GM18508 (cell line): ENCODE results near the gene C19orf47.
"Not testable (repeated sequence)": the region's sequence is repeated elsewhere in the genome, so short reads cannot be mapped to it uniquely, and the experiment has no call there.

Experiments
- ATAC-seq: cut with Tn5 transposase; IDR thresholded peaks from one replicate; pipeline ENCODE4 v1.9.1; 2021; ENCODE audit warnings: moderate number of reproducible peaks; ENCODE audit not compliant: insufficient read depth, unreplicated experiment

C19orf47 gene

DNA sequence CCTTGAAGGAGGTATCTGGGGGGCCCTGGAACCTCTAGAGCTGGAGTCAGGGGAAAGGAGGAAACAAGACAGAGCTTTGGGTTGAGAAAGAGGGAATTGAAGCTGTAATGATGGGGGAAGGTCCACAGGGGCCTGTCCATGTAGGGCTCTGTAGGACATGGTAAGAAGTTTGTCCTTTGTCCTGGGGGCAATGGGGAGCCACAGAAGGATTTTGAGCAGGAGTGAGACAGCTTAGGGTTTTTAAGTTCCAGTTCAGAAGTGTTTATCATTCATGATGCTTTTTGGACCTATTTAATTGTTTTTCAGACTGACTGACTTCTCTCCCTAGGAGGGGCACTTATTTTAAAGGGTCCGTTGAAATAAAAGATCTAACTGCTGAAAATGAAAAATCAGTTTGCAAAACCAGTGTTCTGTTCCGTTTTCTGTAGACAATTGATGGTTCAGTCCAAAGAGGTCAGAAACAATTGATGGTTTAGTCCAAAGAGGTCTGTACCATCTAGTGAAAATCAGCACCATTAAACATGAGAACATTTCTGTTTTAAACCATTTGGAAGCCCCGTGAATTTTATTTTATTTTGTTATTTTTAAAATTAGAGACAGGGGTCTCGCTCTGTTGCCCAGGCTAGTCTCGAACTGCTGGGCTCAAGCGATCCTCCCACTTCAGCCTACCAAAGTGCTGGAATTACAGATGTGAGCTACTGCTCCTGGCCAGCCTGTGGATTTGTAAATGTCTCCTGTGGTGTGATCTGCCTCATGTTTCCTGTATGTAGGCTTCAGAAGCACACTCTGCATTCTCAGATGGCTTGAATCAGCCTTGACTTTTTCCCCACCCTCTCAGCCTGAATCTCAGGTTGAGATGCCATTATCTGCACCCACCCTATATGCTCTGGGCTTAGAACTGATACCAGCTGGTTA lies 8.7 kb upstream of the C19orf47 start:
- ATAC-seq = no peak

DNA sequence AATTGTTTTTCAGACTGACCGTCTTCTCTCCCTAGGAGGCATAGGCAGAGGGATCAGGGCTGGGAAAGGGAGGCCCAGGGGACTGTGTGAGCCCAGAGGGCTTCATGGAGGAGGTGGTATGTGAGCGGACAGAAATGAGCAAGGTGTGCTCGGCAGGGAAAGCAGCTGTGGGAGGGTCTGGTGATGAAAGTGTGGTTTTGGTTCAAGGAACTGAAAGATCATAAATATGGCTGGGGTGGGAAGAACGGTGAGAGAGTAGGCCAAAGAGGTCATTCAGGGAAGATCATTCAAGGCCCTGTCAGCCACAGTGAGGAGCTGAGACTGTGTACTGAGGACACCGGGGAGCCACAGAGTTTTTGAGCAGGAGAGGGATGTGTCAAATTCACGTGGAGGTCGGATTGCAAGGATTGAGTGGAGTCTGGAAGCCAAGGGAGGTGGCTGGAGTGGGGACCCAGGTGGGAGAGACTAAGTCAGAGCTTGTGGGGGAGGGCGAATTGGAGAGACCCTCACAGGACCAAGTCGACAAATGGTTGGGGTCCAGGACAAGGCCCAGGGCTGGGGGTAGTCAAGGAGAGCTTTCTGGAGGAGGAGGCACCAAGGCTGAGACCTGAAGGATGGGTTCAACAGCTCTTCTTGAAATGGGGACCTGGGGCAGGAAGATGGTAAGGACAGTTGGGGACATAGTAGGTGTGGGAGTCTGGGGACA lies 7.9 kb upstream of the C19orf47 start:
- ATAC-seq = no peak

DNA sequence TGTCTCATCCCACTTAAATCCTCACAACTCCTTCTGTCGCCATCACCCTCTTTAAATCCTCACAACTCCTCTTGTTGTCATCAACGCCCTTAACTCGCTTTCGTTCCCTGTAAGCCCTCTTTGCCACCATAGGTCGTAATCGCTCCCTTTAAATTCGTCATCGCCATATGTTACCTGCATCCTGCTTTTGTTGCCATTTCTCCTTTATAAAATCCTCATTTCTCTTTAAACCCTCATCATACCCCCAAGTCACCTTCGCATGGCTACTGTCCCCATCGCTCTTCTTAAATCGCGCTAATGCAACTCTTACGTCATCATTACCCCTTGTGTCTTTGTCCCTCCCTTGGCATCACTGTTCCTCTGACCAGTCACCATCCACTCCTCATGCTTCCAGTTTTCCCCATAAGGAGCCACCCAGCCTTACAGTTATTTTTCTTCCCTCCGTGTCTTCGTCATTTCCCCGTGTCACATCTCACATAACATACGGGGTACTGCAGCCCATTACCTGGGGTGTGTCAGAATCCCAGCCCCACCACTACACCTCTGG lies 837 bp upstream of the C19orf47 start:
- ATAC-seq = no peak

DNA sequence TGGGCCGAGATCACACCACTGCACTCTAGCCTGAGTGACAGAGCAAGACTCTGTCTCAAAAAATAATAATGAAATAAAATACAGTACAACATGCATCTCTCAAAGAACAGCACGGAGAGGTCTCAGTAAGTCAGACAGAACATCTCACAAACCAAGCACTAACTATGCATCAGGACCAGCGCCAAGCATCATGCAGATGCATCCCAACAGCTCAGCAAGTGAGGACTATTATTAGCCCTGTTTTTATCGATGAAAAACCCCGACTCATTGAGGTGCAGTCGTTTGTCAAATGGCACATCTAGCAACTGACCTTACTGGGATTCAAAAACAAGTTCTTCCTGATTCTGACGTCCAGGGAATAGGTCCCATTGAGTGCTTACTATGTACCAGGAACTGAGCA lies 3.8 kb downstream of the C19orf47 start:
- ATAC-seq = no peak

DNA sequence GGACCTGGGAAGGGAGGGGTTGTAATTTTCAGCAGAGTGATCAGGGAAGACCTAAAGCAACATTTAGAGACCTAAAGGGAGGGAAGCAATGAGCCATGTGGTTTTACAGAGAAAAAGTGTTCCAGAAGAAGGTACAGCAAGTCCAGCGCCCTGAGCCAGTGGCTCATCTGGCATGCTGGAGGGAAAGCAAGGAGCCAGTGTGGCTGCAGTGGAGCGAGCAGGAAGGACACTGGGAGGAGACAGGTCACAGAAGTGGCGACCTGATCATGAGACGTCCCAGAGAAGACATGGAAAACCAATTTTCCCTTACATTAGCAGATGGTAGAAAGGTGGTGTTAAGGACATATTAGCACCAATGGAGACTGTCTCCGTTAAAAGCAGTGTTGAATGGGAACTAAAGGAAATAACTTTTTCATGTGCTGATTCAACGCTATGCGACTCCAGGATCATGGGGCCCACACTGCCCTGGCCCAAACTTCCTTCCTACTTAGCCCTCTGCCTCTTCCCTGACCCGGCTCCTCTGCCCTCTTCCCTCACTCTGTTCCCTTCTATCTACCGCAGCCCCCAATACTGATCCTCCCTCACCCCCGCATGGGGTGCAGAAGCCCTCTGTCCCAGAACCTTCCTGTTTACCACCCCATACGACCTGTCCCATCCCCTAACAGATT lies 5.4 kb downstream of the C19orf47 start:
- ATAC-seq = no peak

DNA sequence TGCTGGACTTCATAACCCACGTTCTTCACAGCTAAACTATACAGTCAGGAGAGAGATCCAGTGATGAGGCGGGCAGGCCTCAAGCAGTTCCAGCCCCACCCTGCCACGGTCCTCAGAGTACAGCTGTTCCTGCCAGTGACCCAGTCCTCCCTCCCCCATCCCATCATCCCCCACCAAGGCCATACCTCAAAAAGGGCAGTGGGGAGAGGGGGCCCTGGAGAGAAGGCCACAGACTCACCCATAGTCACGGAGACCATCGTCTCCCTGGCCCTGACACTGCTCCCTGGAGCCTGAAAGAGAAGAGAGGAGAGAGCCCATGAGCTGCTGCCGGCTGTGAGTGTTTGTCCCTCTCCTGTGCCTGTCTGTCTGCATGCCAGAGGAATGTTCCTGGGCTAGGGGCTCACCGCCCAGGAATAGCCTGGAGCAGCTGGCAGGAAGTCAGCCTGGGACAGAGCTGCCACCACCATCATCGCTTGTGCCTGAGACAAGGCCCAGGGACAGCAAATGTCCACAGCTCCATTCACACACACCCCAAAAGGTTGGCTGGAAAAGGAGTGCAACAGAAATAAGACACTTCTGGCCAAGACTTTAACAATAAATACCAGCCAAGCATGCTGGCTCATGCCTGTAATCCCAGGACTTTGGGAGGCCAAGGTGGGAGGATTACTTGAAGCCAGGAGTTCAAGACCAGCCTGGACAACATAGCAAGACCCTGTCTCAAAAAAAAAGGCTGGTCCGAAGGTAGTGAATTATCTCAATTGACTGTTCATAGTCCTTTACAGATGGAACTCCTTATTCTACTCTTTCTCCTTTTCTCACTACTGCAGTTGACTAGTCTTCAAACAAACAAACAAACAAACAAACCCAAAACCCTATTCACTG lies 6.4 kb downstream of the C19orf47 start:
- no peak for ATAC-seq

DNA sequence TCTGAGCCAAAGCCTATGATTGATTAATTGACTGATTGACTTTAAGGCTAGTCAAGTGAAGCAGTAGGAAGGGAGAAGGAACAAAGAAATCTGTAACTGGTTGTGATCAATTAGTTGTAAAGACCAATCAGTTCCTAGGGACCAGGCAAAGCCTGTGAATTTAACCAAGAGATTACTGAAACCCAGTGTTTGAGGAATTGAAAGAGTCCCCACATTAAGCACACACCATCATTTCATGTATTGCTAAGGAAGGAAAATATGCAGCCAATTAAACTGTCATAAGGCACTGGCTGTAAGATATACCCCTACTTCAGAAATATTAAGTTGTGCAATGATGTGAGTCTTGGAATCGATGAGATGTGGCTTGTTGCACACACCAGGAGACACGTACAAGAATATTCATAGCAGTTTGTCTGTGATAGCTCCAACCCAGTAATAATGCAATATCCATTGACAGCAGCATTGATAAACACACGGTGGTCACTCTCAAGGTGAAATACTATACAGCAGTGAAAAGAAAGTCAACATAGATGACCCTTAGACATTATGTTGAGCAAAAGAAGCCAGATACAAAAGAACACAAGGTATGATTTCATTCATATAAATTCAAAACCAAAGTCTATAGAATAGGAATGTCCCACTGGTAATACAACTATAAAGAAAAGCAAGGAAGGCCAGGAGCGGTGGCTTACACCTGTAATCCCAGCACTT lies 9.0 kb downstream of the C19orf47 start:
- no peak for ATAC-seq

DNA sequence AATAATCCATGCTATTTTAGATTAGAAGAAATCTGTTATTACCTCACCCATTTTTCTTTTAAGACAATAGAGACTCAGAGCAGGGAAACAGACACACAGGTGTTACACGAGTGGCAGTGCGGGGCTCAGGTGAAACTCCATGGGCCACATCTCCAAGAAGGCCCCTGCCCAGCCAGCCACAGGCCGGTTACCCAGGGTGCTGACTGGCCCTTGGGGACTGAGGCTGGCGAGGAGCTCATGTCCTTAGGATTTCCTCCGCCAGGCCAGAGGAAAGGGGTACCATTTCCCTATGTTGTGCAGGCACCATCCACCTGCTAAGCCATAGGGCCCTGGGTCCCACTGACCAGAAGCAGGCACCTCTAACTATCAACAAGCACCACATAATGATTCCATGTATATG lies 10.6 kb downstream of the C19orf47 start:
- ATAC-seq = no peak

DNA sequence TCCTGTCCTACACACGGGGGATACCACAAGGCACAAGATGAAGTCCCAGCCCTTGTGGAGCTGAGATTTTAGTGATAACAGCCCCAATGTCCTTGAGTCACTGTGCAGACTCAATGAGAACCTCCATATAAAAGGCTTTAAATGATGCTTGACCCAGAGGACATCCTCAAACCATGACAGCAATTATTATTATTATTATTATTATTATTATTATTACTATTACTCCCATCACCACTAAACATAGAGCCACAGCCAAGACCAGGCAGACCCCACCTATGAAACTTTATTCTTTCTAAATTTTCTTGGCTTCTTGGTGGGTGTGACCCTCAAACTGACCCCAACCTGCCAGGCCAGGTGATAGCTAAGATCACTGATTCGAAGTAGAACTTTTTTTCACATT lies 11.1 kb downstream of the C19orf47 start:
- no peak for ATAC-seq

DNA sequence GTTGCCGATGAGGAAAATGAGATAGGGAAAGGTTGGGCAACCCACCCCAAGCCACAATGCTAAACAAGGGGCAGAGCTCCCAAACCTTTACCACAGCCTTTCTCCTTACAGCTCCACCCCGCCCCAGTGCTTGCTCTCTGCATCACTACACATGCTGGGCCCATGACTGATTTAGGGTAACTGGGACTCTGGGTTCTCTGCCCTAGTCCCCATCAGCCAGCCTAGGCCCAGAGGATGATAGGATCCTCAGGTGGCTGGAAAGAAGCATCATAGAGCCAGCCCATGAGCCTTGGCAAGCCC lies 11.6 kb downstream of the C19orf47 start:
- no peak for ATAC-seq

DNA sequence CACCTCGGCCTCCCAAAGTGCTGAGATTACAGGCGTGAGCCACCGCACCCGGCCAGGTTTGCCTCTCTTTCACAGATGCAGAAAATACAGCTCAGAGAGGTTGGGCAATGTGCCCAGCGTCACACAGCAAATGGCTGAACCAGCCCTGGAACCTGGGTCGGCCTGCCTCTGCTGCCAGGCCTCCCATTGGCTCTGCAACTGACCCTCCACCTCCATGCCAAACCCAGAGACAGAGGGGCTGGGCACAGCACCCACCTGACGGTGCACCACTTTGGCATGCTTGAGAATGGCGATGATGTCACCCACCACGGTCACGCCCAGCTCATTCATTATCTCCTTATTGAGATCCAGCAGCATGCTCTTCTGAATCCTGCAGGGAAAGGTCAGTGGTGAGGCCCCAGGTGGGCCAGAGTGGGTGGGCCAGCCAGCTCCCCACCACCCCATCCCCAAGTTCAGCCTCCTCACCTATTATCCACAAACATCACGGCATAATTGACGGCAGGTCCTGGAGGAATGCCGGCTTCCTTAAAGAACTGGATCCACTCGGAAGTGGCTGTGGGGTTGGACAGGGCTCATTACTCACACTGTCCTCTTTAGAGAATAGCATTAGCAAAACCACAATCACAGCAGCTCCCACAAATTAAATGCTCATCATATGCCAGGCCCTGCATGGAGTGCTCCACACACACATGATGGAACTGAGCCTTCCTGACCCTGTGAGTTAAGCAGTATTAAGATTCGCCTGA lies 12.2 kb downstream of the C19orf47 start:
- ATAC-seq = no peak

DNA sequence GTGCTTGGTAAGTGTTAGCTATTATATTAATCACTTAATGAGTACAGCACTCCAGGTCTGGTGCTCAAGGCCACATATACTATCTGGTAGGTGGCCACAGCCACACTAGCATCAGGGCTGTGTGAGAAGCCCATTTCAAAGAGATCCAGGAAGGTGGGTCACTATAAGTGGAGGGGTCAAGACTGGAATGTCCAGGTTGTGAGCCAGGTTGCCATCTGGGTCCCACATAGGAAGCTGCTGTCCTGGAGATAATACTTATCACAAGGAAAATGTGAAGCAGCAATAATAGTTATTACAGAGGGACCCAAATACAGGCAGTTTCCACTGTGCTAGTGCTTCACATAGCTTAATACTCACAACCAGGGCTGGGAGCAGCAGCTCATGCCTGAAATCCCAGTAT lies 13.1 kb downstream of the C19orf47 start:
- no peak for ATAC-seq

DNA sequence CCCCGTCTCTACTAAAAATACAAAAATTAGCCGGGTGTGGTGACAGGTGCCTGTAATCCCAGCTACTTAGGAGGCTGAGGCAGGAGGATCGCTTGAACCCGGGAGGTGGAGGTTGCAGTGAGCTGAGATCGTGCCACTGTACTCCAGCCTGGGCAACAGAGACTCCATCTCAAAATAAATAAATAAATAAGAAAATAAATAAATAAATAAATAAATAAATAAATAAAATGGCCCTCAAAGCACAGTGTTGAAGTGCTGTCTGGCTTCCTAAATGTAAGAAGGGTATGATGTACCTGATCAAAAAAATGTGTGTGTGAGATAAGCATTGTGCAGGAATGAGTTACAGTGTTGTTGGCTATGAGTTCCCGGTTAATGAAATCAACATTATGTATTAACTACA lies 15.1 kb downstream of the C19orf47 start:
- ATAC-seq = not testable (repeated sequence)

DNA sequence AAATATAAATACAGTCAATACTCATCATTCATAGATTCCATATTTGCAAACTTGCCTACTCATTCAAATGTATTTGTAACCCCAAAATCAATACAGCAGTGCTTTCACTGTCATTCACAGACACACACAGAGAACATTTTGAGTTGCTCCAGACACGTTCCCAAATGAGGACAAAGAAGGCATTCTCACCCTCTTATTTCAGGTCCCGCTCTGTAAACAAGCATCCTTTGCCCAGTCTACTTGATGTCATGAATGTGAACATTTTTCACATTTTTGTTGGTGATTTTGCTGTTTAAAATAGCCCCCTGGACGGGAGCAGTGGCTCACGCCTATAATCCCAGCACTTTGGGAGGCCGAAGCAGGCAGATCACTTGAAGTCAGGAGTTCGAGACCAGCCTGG lies 15.5 kb downstream of the C19orf47 start:
- no peak for ATAC-seq

DNA sequence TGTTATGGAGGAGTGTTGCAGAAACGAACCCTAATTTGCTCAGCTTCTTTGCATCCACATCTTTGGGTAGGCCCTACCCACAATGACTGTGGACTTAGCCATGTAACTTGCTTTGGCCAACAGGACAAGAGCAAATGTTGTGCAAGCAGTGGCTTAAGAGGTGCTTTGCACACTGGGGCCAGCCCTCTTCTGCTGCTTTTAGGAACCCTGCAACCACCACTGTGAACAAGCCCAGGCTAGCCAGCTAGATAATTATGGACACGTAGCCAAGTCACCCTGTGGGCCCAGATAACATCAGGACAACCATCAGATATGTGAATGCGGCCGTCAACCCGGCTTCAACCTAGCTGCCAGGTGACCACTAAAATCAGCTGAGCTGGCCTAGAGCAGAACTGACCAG lies 17.1 kb downstream of the C19orf47 start:
- no peak for ATAC-seq

DNA sequence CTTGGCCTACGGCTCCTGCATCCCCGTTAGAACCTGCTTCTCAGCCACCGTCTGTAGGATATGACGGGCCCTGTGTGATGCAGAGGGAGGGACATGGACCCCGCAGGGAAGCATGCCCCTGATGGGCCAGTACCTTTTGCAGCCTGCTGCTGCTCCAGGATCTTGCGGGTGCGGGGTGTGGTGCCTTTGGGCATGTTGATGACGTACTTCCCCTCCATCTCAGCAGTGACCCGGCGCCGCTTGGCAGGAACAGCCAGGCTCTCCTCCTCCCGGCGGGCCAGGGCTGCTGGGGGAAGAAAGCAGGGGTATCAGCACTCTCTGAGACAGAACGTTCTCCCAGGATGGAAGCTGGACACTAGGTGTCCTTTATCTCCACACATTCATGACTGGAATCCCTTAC lies 22.0 kb downstream of the C19orf47 start:
- ATAC-seq = no peak

DNA sequence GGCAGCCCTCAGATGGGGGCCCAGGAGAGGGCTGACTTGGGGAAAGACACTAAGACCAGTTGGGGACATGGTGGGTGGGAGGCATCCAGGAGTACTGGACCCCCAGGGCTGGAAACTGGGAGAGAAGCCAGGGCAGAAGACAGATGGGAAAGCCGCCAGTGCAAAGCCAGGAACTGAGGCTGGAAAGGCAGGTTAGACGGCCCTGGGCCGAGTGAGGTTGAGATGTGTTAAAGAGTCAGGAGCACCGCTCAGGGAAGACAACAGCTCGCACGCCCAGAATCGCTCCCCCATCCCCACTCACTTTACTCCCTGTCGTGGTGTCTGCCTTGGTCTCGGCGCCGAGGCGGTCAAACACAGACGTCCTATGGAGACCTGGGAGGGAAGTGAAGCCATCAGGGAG lies 24.5 kb downstream of the C19orf47 start:
- no peak for ATAC-seq

DNA sequence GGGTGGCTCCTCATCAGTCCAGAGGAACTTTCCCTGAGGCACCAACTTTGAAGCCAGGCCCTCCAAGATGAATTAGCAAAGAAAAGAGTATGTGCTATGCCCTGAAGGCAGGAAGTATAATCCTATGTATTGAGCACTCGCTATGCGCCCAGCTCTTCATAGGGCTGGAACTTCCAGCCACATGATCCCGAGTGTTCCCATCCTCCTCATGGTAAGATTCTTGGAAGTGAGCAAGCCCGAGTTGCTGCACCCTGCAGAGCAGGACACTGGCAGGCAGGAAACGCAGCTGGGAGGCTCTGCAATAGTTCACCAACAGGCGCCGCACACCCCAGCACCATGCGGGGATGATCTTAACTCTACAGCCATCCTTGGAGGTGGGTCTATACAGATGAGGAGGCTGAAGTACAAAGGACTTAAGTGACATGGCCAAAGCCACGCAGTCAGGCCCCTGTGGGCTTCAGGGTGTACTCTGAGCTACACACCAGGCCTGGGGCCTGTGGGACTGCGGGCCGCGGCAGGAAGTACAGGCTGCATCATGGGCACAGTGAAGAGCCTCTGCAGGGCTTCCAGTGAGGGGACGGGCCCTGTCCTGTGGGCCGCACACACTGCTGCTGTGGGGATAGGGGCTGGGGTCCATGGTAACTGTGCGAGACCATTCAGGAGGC lies 25.1 kb downstream of the C19orf47 start:
- no peak for ATAC-seq
